Stimulated activated CD4-positive, alpha-beta T cell treated with anti-CD3 and anti-CD28 coated beads, TNF-alpha, amount 100 ng/mL, for 1 hour (primary cell): ENCODE measurements around the gene SGCD.

Source experiments
- DNase-seq, 3 donors: peaks; one replicate each; pipeline ENCODE4 v3.0.0-alpha.2; 2020; ENCODE audit warnings: low read depth in 3 of 3, low spot score in 1 of 3

SGCD gene

GRCh38 chr5:156758011-156758791 is 431.2 kb downstream of the SGCD start:
- DNase-seq, result no peak

- DNase-seq, result no peak
These were observed 432.2 kb downstream of the SGCD start for GRCh38 chr5:156759156-156759555.

- DNase-seq, result no peak
These were observed 435.8 kb downstream of the SGCD start for GRCh38 chr5:156762771-156763170.

- DNase-seq, result no peak
These were observed 437.4 kb downstream of the SGCD start for GRCh38 chr5:156764176-156764971.

GRCh38 chr5:156774273-156774672 is 447.3 kb downstream of the SGCD start:
- DNase-seq, result no peak

GRCh38 chr5:156778139-156778706 is 451.3 kb downstream of the SGCD start:
- no peak for DNase-seq

- no peak for DNase-seq
These were observed 451.8 kb downstream of the SGCD start for GRCh38 chr5:156778752-156779151.

- DNase-seq, result no peak
These were observed 452.5 kb downstream of the SGCD start for GRCh38 chr5:156779436-156779835.

- DNase-seq, result no peak
These were observed 456.1 kb downstream of the SGCD start for GRCh38 chr5:156783092-156783491.

GRCh38 chr5:156794687-156795086 is 467.7 kb downstream of the SGCD start:
- no peak for DNase-seq

GRCh38 chr5:156798201-156798600 is 471.2 kb downstream of the SGCD start:
- no peak for DNase-seq

GRCh38 chr5:156799171-156799570 is 472.2 kb downstream of the SGCD start:
- no peak for DNase-seq

- DNase-seq, result no peak
These were observed 474.0 kb downstream of the SGCD start for GRCh38 chr5:156800929-156801328.

GRCh38 chr5:156802501-156802900 is 475.5 kb downstream of the SGCD start:
- DNase-seq, result no peak

GRCh38 chr5:156803404-156803803 is 476.4 kb downstream of the SGCD start:
- no peak for DNase-seq

GRCh38 chr5:156812959-156813358 is 486.0 kb downstream of the SGCD start:
- no peak for DNase-seq

GRCh38 chr5:156815988-156816599 is 489.1 kb downstream of the SGCD start:
- DNase-seq, result no peak
